Measurements from ENCODE around the gene WDFY2. TPM values are rescaled to one million over a fixed set of nuclear protein-coding genes. Genes with fewer than 3 reads are reported as not detected.

The WDFY2 gene
- total RNA-seq, 1 donor from 2014 or later: 3.9 TPM

GRCh38 chr13:51632591-51633362 is 48.5 kb downstream of the WDFY2 start:
- no peak overlapping the region for H3K4me3 Mint-ChIP-seq (ENCODE audit: unreplicated experiment)
- no peak for TF ChIP-seq CTCF (IDR thresholded peaks at IDR 0.05)

GRCh38 chr13:51635137-51635878 is 51.0 kb downstream of the WDFY2 start:
- no peaks in the 10 kb centered on the region for H3K27me3 Mint-ChIP-seq (ENCODE audit: low read depth)
- no peak for TF ChIP-seq CTCF (IDR thresholded peaks at IDR 0.05)
- DNase-seq (ENCODE audit: low spot score): no peak
- H3K4me1 Mint-ChIP-seq (ENCODE audit: low read depth): peaks cover 59% of the 10 kb centered on the region
- H3K27ac Mint-ChIP-seq (ENCODE audit: unreplicated experiment): no peak overlapping the region
- H3K36me3 Mint-ChIP-seq (ENCODE audit: low read depth): no peaks in the 10 kb centered on the region
- no peaks in the 10 kb centered on the region for H3K9me3 Mint-ChIP-seq (ENCODE audit: low read depth)
- no peak overlapping the region for H3K4me3 Mint-ChIP-seq (ENCODE audit: unreplicated experiment)

More at GRCh38 chr13:51632591-51633362, 48.5 kb downstream of the WDFY2 start:
- Mint-ChIP-seq H3K36me3 (ENCODE audit: low read depth) (no peaks in the 10 kb centered on the region), H3K27ac (ENCODE audit: unreplicated experiment) (peak overlapping the region; percentile 60), H3K4me1 (ENCODE audit: low read depth) (peaks cover 60% of the 10 kb centered on the region), H3K27me3 (ENCODE audit: low read depth) (no peaks in the 10 kb centered on the region), H3K9me3 (ENCODE audit: low read depth) (no peaks in the 10 kb centered on the region)
- no peak for DNase-seq (ENCODE audit: low spot score)

DNA sequence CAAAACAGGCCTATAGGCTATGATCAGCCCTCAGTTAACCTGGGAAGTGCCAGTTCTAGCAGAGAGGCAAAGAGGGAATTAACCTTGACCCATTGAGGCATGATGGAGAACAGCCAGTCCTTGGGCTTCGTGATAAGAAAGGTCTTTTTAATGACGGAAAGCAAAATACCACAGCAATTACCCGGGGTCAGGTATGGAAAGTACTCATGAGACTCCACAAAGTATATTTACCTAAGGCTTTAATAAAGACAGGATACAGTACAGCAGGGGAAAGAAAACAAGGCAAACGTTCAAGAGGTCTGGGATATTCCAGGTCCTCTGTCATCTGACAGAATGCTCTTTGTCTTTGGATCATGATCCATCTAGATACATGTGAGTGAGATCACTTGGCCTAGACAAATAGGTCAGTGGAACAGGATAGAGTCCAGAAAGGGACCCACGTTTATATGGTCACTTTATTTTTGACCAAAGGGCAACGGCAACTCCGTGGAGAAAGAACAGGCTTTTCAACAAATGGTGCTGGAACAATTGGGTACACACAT is 52.2 kb downstream of the WDFY2 start:
- Mint-ChIP-seq H3K27ac (ENCODE audit: unreplicated experiment) (no peak overlapping the region), H3K4me3 (ENCODE audit: unreplicated experiment) (no peak overlapping the region), H3K9me3 (ENCODE audit: low read depth) (no peaks in the 10 kb centered on the region), H3K36me3 (ENCODE audit: low read depth) (no peaks in the 10 kb centered on the region), H3K4me1 (ENCODE audit: low read depth) (peaks cover 53% of the 10 kb centered on the region), H3K27me3 (ENCODE audit: low read depth) (no peaks in the 10 kb centered on the region)
- no peak for TF ChIP-seq CTCF (IDR thresholded peaks at IDR 0.05)
- no peak for DNase-seq (ENCODE audit: low spot score)

DNA sequence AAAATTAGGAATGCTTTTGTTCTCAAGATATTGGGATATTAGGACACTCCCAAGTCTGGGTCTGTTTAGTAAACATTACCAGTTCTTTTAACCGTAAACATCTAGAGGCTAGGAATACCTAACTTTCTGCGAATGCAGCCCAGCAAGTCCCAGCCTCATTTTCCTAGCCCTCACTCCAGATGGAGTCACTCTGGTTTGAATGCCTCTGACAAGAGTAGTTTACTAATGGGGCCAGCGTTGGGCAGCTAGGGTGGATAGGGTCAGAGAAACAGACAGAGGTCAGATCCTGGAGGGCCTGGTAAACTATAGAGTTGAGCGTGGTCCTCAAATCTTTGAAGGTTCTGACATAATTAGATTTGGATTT is 53.6 kb downstream of the WDFY2 start:
- no peaks in the 10 kb centered on the region for H3K36me3 Mint-ChIP-seq (ENCODE audit: low read depth)
- H3K27me3 Mint-ChIP-seq (ENCODE audit: low read depth): no peaks in the 10 kb centered on the region
- no peak for DNase-seq (ENCODE audit: low spot score)
- no peak overlapping the region for H3K27ac Mint-ChIP-seq (ENCODE audit: unreplicated experiment)
- H3K9me3 Mint-ChIP-seq (ENCODE audit: low read depth): no peaks in the 10 kb centered on the region
- TF ChIP-seq CTCF (IDR thresholded peaks at IDR 0.05): no peak
- no peak overlapping the region for H3K4me3 Mint-ChIP-seq (ENCODE audit: unreplicated experiment)
- peaks cover 44% of the 10 kb centered on the region for H3K4me1 Mint-ChIP-seq (ENCODE audit: low read depth)

DNA sequence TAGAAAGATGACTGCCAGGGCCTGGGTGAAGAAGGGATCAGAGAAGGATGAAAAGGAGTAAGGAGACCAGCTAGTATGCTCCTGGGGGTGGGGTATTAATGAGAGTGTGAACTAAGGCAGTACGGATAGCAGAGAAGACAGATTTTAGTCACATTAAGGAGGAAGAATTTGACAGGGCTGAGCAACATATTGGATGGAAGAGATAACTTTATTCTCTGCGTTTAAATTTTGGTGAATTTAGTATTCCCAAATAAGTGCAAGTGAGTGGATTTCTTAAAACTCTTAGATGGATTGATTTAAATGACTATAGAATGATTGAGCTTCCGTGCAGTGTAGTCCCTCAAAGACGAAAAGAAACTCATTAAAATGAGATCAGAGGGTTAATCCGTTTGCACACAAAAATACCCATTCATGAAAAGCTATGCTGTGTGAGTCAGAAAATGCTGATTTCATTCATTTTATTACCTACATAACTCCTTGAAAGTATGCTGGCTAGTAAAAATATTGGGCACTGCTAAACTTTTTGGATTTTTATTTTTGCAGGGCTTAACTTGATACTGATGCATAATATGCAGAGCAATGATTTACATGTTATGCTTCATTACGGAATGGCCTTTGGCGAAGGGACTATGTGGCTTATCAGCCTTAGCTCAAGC is 54.1 kb downstream of the WDFY2 start:
- no peak for TF ChIP-seq CTCF (IDR thresholded peaks at IDR 0.05)
- Mint-ChIP-seq H3K4me3 (ENCODE audit: unreplicated experiment) (no peak overlapping the region), H3K27me3 (ENCODE audit: low read depth) (no peaks in the 10 kb centered on the region), H3K4me1 (ENCODE audit: low read depth) (peaks cover 44% of the 10 kb centered on the region), H3K9me3 (ENCODE audit: low read depth) (no peaks in the 10 kb centered on the region), H3K36me3 (ENCODE audit: low read depth) (no peaks in the 10 kb centered on the region), H3K27ac (ENCODE audit: unreplicated experiment) (peak overlapping the region; percentile 2)
- no peak for DNase-seq (ENCODE audit: low spot score)

All from chondrocyte (in vitro differentiated cells).